Sigmoid colon (tissue), 7 donors: ENCODE results near the gene ARHGAP10. TPM values are rescaled to one million over a fixed set of nuclear protein-coding genes. Genes with fewer than 3 reads are reported as not detected.
A peak's percentile ranks its signal among the peaks of the same experiment; 100 is the strongest.

Experiments used
- DNase-seq: peaks from one replicate; pipeline ENCODE4 v3.0.0-alpha.2; 2019
- H3K27ac ChIP-seq, 4 donors: fragments of 200-600 bp; sonication (generic); one replicate each; pipeline ENCODE4 v1.5.1; 2016 to 2019; ENCODE audit warnings: mild to moderate bottlenecking in 1 of 4
- H3K27me3 ChIP-seq, 3 donors: fragments of 200-600 bp; sonication (generic); one replicate each; pipeline ENCODE4 v1.5.1; 2019; ENCODE audit warnings: mild to moderate bottlenecking in 1 of 3
- H3K36me3 ChIP-seq, 4 donors: fragments of 200-600 bp; sonication (generic); one replicate each; pipeline ENCODE4 v1.5.1; 2016 to 2019
- H3K4me1 ChIP-seq, 4 donors: fragments of 200-600 bp; sonication (generic); one replicate each; pipeline ENCODE4 v1.5.1; 2017 to 2019
- H3K4me3 ChIP-seq, 4 donors: fragments of 200-600 bp; sonication (generic); one replicate each; pipeline ENCODE4 v1.5.1; 2017 to 2019; ENCODE audit warnings: mild to moderate bottlenecking in 2 of 4, moderate library complexity in 1 of 4
- H3K9me3 ChIP-seq, 4 donors: fragments of 200-600 bp in 3 of 4; sonication (generic) in 3 of 4; one replicate each; pipeline versions ENCODE4 v1.5.1 to v1.6.1; 2013 to 2019
- CTCF ChIP-seq, 4 experiments: fragments of 450-650 bp in 3 of 4; fragments of 200-600 bp in 1 of 4; IDR thresholded peaks; one replicate each; pipeline ENCODE4 v1.5.1; 2016 to 2019; ENCODE audit warnings: antibody characterized with exemption in 4 of 4, mild to moderate bottlenecking in 3 of 4, moderate library complexity in 2 of 4
- EP300 ChIP-seq, 4 donors: sonication (generic); formaldehyde crosslinking; IDR thresholded peaks; one replicate each; pipeline ENCODE4 v1.6.1; 2017; ENCODE audit warnings: antibody characterized with exemption in 4 of 4
- POLR2A ChIP-seq, 2 donors: fragments of 450-650 bp; IDR thresholded peaks; one replicate each; pipeline ENCODE4 v1.6.1; 2016; ENCODE audit warnings: antibody characterized with exemption in 2 of 2, mild to moderate bottlenecking in 2 of 2, moderate library complexity in 2 of 2
- POLR2AphosphoS5 ChIP-seq, 4 donors: sonication (generic); formaldehyde crosslinking; IDR thresholded peaks; one replicate each; pipeline ENCODE4 v1.6.1; 2017; ENCODE audit warnings: antibody characterized with exemption in 4 of 4
- WGBS, 2 donors: extraction: QIAGEN DNeasy Blood & Tissue Kit; methylation state at CpG; one replicate each; pipeline ENCODE4 v1.1.7; 2013; 5-methylcytosine and 5-hydroxymethylcytosine counted together
- intact Hi-C: fragments of 100-400 bp; cut with DNase I; formaldehyde crosslinking; loops from one replicate; pipeline ENCODE4 v1.15.1; 2023
- polyA plus RNA-seq, 3 donors: library from polyadenylated mRNA; stranded (reverse); fragments of 200-250 nt; gene quantifications; one replicate each; pipeline ENCODE4 v1.2.3, GENCODE V29; 2013
- total RNA-seq, 4 donors: library from RNA; depleted of rRNA; stranded (reverse); fragments of >200 nt; gene quantifications; one replicate each; pipeline ENCODE4 v1.1.0, GENCODE V29; 2016
- donor health status: healthy with polysubstance abuse.
- donor health status: Bipolar disorder and iron deficiency.
- donor health status: healthy.

The ARHGAP10 gene
- total and polyA plus RNA-seq, 7 donors, result 3.0 to 158 (median 123) TPM

GRCh38 chr4:147843162-147843561 lies 111.3 kb downstream of the ARHGAP10 start:
- H3K36me3 ChIP-seq, result peaks cover 0 to 4% (median 0%) of the 10 kb centered on the region in 4 donors
- H3K4me1 ChIP-seq, result peaks cover 0 to 82% (median 70%) of the 10 kb centered on the region in 4 donors
- H3K27ac ChIP-seq, result peak overlapping the region; percentile 68 to 96 (median 91)
- DNase-seq, result no peak
- H3K4me3 ChIP-seq, result no peak overlapping the region
- intact Hi-C loops, result no loop called here
- H3K9me3 ChIP-seq, result no peaks in the 10 kb centered on the region
- H3K27me3 ChIP-seq, result no peaks in the 10 kb centered on the region
- TF ChIP-seq POLR2A (IDR thresholded peaks at IDR 0.05) (no peak), POLR2AphosphoS5 (IDR thresholded peaks at IDR 0.05) (no peak), EP300 (IDR thresholded peaks at IDR 0.05) (no peak), CTCF (IDR thresholded peaks at IDR 0.05) (no peak)
- 54 to 72% methylated on average over 5 of the region's 5 CpGs for WGBS, 2 donors

GRCh38 chr4:147844781-147845180 lies 112.9 kb downstream of the ARHGAP10 start:
- H3K36me3 ChIP-seq, result peaks cover 0 to 4% (median 0%) of the 10 kb centered on the region in 4 donors
- no peak for DNase-seq
- no peaks in the 10 kb centered on the region for H3K9me3 ChIP-seq
- H3K4me1 ChIP-seq, result peaks cover 0 to 91% (median 82%) of the 10 kb centered on the region in 4 donors
- intact Hi-C loops, result loop anchor here (5.0 kb wide), 1 partner anchor 112 kb away; the partner anchor contains the start of gene ARHGAP10
- H3K27ac ChIP-seq, result peak overlapping the region; percentile 60 to 72 (median 68)
- no peaks in the 10 kb centered on the region for H3K27me3 ChIP-seq
- WGBS, 2 donors, result 91 to 92% methylated on average over 7 of the region's 7 CpGs
- no peak overlapping the region for H3K4me3 ChIP-seq
- TF ChIP-seq POLR2AphosphoS5 (IDR thresholded peaks at IDR 0.05) (no peak), EP300 (IDR thresholded peaks at IDR 0.05) (no peak), CTCF (IDR thresholded peaks at IDR 0.05) (no peak), POLR2A (IDR thresholded peaks at IDR 0.05) (no peak)

- peaks cover 0 to 4% (median 0%) of the 10 kb centered on the region in 4 donors for H3K36me3 ChIP-seq
- no peaks in the 10 kb centered on the region for H3K27me3 ChIP-seq
- H3K4me1 ChIP-seq, result peaks cover 0 to 74% (median 72%) of the 10 kb centered on the region in 4 donors
- H3K4me3 ChIP-seq, result no peak overlapping the region
- TF ChIP-seq CTCF (IDR thresholded peaks at IDR 0.05), result no peak
- no peak for TF ChIP-seq EP300 (IDR thresholded peaks at IDR 0.05)
- no peak for TF ChIP-seq POLR2AphosphoS5 (IDR thresholded peaks at IDR 0.05)
- TF ChIP-seq POLR2A (IDR thresholded peaks at IDR 0.05), result no peak
- H3K27ac ChIP-seq, result peak overlapping the region; percentile 60 to 72 (median 68)
- no peak for DNase-seq
- no peaks in the 10 kb centered on the region for H3K9me3 ChIP-seq
- 66 to 74% methylated on average over 6 of the region's 6 CpGs for WGBS, 2 donors
- intact Hi-C loops, result loop anchor here (5.0 kb wide), 1 partner anchor 114 kb away; the partner anchor contains the start of gene ARHGAP10
Measured at GRCh38 chr4:147846318-147847155, 114.6 kb downstream of the ARHGAP10 start.

- TF ChIP-seq CTCF (IDR thresholded peaks at IDR 0.05) (no peak), EP300 (IDR thresholded peaks at IDR 0.05) (no peak), POLR2AphosphoS5 (IDR thresholded peaks at IDR 0.05) (no peak), POLR2A (IDR thresholded peaks at IDR 0.05) (no peak)
- DNase-seq, result no peak
- Histone ChIP-seq H3K36me3 (peaks cover 0 to 4% (median 0%) of the 10 kb centered on the region in 4 donors), H3K27me3 (no peaks in the 10 kb centered on the region), H3K27ac (peak overlapping the region; percentile 60 to 72 (median 68)), H3K9me3 (no peaks in the 10 kb centered on the region), H3K4me1 (peaks cover 0 to 67% (median 59%) of the 10 kb centered on the region in 4 donors), H3K4me3 (no peak overlapping the region)
- intact Hi-C loops, result loop anchor here (5.0 kb wide), 1 partner anchor 116 kb away; the partner anchor contains the start of gene ARHGAP10
- 76 to 80% methylated on average over 8 of the region's 8 CpGs for WGBS, 2 donors
Measured at GRCh38 chr4:147847751-147848590, 116.1 kb downstream of the ARHGAP10 start.
